DLD1 (cell line): Measurements from ENCODE around the gene LRRC70.
"Not testable (repeated sequence)": the region's sequence is repeated elsewhere in the genome, so short reads cannot be mapped to it uniquely, and the experiment has no call there.

Experiments
- in situ Hi-C: cut with HindIII; loops from 2 replicates; pipeline ENCODE4 v1.10.0; 2017; ENCODE audit warnings: low sequenced_read_pairs

LRRC70 gene

DNA sequence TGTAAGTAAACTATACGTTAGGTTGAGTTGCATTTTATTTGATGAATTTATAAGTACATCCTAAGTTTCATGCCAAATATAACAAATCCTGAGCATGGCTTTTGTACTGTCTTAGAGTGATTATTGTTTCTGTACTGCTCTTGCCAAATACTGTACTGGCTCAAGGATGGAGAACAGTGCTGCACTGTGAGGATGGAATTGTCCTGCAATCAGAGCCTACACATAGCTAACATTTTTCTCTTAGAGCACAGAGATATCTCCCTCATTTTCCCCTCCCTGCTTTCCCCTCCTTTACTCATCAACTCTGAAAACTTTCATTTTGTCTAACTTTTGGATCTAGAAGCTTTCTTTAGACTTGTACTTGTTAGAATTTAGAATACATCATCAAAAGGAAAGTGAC, 28.3 kb downstream of the LRRC70 start:
- in situ Hi-C loops, result no loop called here

DNA sequence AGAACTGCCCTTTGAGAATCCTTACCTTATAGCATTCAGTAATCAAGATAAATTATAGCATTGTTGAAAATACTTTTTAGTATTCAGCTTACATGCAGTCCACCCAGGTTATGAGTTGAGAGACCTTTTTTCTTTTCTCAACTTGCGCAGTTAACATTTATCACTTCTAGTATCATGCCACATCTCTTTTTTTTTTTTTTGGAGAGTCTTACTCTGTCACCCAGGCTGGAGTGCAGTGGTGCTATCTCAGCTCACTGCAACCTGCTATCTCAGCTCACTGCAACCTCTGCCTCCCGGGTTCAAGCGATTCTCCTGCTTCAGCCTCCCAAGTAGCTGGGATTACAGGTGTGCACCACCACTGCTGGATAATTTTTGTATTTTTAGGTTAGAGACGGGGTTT, 29.0 kb downstream of the LRRC70 start:
- in situ Hi-C loops, result no loop called here

DNA sequence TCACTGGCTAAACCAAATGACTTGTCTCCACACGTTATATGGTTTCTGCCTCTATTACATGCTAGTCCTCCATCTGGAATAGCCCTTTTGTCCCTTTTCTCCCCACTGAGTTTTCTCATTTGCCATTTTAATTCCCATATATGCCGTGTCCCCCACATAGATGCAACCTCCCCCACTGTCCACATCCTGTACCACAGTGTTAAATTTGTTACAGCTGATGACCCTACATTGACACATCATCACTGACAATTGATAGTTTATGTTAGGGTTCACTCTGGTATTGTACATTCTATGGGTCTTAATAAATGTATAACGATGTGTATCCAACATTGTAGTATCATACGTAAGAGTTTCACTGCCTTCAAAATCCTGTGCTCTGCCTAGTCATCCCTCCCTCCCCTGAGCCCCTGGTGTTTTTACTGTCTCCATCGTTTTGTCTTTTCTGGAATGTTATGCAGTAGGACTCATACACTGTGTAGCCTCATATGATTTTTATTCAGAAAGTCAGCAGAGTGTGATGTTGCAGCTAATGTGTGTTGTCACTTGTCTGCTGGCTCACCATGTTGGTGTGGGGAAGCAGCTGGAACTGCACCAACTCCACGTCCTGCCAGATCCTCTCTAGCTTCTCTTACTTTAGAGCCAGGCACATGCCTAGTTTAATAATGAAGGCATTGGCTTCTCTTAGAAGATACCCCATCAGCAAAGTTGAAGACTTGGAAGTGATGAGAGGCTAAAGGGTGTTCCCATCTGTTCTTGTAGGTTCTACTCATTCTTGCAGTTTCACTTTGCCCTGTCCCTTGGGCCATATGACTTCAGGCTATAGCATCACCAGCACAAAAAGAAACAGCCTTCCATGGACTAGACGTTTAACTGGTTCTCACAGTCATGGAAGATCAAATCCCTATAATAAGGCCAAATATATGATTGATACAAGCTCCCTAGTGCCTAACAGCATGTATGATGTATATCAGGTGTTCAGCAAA, 30.2 kb downstream of the LRRC70 start:
- in situ Hi-C loops, result no loop called here

DNA sequence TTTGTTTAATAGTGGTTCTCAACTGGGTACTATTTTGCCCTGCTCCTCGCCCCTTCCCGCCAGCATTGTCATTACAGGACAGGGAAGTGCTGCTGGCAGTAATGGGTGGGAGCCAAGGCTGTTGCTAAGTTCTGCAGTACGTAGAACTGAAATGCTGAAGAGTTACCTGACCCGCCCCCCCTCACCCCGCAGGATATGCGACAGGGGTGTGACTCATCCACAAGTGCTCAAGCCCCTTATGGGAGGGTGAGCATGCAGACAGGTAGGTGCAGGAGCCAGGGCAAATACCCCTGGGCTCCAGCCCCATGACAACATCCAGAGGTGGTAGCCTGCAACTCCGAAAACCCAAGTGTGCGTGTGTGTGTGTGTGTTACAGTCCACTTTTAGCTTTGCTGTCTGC, 35.7 kb downstream of the LRRC70 start:
- in situ Hi-C loops, result no loop called here

DNA sequence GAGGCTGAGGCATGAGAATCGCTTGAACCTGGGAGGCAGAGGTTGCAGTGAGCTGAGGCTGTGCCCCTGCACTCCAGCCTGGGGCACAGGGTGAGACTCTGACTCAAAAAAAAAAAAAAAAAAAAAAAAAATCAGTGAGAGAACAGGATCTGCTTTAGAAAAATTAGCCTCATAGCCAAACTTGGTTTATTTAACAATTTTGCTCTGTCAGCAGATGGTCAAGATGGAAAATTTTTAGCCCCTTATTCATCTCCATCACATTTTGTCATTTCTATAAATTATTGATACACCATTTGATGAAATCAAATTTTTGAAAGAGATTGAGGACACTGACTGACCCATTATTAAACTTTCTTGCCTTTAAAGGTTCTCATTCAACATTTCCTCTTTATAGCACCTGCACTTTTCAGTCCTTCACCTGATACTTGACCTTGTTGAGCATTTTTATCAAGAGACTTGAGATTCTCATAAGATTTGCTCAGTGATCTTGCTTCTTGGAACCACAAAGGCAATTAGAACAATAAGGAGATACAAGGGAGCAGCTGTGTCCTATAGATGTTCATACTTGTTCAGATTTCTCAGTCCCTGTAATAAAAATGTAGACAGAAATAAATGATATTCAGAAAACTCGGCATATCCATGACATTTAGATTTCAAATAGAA, 38.1 kb downstream of the LRRC70 start:
- in situ Hi-C loops, result no loop called here

DNA sequence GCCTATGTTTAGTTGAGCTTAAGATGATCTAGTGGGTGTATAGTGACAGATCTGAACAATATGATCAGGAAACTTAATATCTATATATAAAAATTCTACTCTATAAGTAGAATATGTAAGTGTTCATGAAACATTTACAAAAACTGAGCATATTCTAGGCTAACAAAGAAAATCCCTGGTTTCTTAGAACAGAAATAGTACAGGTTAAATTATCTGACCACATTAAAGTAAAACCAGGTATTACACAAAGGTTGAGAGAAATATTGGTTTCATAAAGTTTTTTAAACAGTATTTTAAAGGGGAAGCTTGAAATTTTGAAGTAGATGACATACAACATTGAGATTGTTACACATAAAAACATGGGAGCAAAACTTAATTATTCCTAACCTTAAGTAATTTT, 39.3 kb downstream of the LRRC70 start:
- in situ Hi-C loops, result no loop called here

DNA sequence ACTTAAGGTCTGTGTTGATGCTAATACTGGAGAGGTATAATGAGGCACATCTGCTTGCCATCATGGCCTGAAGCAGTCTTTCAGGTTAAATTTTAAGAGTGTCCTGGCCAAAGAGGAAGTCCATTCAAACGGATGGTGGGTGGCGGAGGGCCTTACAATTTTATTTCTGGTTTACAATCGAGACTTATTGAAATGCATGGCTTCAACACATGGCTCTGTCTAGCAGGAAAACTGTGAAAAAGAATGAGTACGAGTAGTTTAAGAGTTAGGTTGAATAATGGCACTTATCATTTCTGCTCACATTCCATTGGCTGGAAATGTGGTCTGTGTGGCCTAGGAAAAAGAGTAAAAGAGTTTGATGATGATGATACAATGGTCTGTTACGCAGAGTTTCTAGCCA, 42.1 kb downstream of the LRRC70 start:
- in situ Hi-C loops, result no loop called here

DNA sequence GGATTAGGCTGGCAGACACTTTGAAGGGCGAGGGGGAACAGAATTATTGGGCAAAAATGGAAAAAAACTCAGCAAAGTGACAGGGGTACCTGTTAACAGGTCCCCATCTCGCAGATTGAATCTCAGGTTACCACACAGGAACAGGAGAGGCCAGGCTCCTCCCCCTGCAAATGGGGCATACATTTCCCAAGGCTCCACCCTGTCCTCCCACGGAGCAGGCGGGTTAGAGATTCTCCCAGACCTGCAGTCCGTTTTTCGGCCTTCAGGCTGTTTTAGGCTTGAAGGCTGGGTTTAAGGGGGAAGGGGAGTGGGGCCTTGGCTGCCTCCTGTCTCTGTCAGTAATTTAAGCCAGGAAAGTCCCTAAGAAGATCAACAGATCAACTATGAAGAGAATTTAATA, 42.7 kb downstream of the LRRC70 start:
- in situ Hi-C loops, result no loop called here

DNA sequence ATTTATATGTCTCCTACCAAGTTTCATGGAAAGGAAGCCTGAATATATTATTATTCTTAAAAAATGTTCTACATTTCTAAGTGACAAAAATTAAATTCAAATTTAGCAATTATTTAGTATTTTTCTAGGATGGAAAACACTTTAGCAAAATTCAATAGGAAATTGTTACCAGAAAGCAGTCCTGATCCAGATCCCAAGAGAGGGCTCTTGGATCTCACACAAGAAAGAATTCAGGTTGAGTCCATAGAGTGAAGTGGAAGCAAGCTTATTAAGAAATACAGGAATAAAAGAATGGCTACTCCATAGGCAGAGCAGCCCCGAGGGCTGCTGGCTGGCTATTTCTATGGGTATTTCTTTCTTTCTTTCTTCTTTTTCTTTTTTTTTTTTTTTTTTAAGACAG, 44.7 kb downstream of the LRRC70 start:
- in situ Hi-C loops, result no loop called here

DNA sequence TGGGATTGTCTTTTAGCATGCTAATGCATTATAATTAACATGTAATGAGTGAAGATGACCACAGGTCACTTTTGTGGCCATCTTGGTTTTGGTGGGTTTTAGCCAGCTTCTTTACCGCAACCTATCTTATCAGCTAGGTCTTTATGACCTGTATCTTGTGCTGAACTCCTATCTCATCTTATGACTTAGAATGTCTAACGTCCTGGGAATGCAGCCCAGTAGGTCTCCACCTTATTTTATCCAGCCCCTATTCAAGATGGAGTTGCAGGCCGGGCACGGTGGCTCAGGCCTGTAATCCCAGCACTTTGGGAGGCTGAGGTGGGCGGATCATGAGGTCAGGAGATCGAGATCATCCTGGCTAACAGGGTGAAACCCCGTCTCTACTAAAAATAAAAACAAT, 45.8 kb downstream of the LRRC70 start:
- in situ Hi-C loops, result not testable (repeated sequence)

DNA sequence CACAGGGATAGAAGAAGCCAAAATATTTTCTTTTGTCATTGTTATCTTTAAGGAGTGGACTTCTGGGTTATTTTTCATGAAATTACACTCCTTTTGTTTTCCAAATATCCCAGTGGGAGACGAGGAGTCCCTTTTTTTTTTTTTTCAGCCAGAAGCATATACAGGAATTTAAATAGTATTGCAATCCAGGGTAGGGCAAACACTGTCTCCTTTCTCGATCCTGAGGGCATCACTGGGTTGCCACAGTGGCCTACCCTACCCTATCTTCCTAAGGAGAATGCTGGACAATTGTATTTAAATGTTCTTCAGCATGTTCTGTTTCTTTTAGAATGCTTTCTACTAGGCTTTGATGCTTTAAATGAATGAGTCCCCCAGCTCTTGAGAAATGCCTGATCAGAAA, 47.9 kb downstream of the LRRC70 start:
- in situ Hi-C loops, result no loop called here

DNA sequence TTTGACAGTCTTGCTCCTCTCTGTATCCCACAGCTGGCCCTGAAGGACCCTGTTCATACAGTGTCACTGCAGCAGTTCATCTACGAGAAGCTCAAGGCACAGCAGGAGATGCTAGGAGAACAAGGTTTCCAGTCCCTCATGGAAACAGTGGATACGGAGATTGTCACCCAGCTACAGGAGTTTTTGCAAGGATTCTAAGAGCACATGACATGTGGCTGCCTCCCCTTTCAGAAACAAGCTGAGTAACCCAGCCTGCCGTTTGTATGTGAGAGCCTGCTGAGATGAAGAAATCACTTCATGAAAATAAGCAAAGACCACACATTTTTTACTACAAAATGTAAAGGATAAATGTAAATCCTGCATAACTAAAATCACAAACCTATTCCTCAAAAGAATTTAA, 48.5 kb downstream of the LRRC70 start:
- in situ Hi-C loops, result no loop called here

DNA sequence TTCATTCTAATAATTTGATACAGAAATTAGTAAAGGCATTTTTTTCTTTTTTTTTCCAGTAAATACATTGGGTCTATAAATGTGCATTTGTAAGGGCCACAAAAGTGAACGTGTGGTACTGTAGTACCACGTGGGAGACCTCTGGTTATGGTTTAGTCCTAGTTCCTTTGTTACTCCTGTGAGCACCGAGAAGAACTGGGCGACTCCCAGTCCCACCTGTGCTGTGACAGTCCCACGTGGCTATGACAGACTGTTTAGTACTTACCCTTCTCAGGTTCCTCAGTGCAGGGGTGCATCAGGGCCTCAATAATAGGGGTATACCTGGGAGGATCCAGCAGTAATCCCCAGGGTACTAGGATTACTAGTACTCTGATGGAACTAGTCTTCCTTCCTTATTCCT, 49.3 kb downstream of the LRRC70 start:
- in situ Hi-C loops, result no loop called here
